Parathyroid adenoma (tissue), 2 donors: ENCODE measurements around the gene WDR81.
A peak's percentile ranks its signal among the peaks of the same experiment; 100 is the strongest.
"Not testable (repeated sequence)": the region's sequence is repeated elsewhere in the genome, so short reads cannot be mapped to it uniquely, and the experiment has no call there.

Experiments used
- H2AFZ ChIP-seq: fragments of 300-600 bp; sonication (generic); one replicate; pipeline ENCODE4 v1.7.0; 2017; ENCODE audit warnings: antibody characterized with exemption, mild to moderate bottlenecking
- H3K27ac ChIP-seq: fragments of 300-600 bp; sonication (generic); one replicate; pipeline ENCODE4 v1.7.0; 2017
- H3K27me3 ChIP-seq: fragments of 300-600 bp; sonication (generic); one replicate; pipeline ENCODE4 v1.7.0; 2017; ENCODE audit warnings: low read length; ENCODE audit not compliant: control insufficient read depth, insufficient read depth
- H3K36me3 ChIP-seq: fragments of 300-600 bp; sonication (generic); one replicate; pipeline ENCODE4 v1.7.0; 2017; ENCODE audit warnings: low read length; ENCODE audit not compliant: control insufficient read depth, insufficient read depth
- H3K4me1 ChIP-seq: fragments of 300-600 bp; sonication (generic); one replicate; pipeline ENCODE4 v1.7.0; 2017; ENCODE audit warnings: control low read depth
- H3K4me2 ChIP-seq: fragments of 300-600 bp; sonication (generic); one replicate; pipeline ENCODE4 v1.7.0; 2017; ENCODE audit warnings: low read length
- H3K4me3 ChIP-seq: fragments of 300-600 bp; sonication (generic); one replicate; pipeline ENCODE4 v1.7.0; 2017; ENCODE audit warnings: low read depth, low read length
- H3K79me2 ChIP-seq: fragments of 300-600 bp; sonication (generic); one replicate; pipeline ENCODE4 v1.7.0; 2017; ENCODE audit warnings: control low read depth
- H3K9ac ChIP-seq: fragments of 300-600 bp; sonication (generic); one replicate; pipeline ENCODE4 v1.7.0; 2017; ENCODE audit warnings: mild to moderate bottlenecking
- H3K9me3 ChIP-seq: fragments of 300-600 bp; sonication (generic); one replicate; pipeline ENCODE4 v1.7.0; 2017; ENCODE audit warnings: low read length; ENCODE audit not compliant: control insufficient read depth
- CTCF ChIP-seq: fragments of 300-600 bp; sonication (generic); IDR thresholded peaks from one replicate; pipeline ENCODE4 v1.7.0; 2017; ENCODE audit warnings: antibody characterized with exemption, mild to moderate bottlenecking
- donor health status: primary hyperparathyroidism.

The WDR81 gene

GRCh38 chr17:1767358-1767757, 42.9 kb downstream of the WDR81 start:
- no peaks in the 10 kb centered on the region for H3K4me1 ChIP-seq
- TF ChIP-seq CTCF: no peak
- H3K27ac ChIP-seq: no peak overlapping the region
- no peaks in the 10 kb centered on the region for H3K36me3 ChIP-seq
- no peaks in the 10 kb centered on the region for H3K9me3 ChIP-seq
- H3K79me2 ChIP-seq: no peaks in the 10 kb centered on the region
- no peak overlapping the region for H3K4me3 ChIP-seq
- H2AFZ ChIP-seq: no peak overlapping the region
- H3K9ac ChIP-seq: no peak overlapping the region
- H3K27me3 ChIP-seq: no peaks in the 10 kb centered on the region
- no peak overlapping the region for H3K4me2 ChIP-seq

DNA sequence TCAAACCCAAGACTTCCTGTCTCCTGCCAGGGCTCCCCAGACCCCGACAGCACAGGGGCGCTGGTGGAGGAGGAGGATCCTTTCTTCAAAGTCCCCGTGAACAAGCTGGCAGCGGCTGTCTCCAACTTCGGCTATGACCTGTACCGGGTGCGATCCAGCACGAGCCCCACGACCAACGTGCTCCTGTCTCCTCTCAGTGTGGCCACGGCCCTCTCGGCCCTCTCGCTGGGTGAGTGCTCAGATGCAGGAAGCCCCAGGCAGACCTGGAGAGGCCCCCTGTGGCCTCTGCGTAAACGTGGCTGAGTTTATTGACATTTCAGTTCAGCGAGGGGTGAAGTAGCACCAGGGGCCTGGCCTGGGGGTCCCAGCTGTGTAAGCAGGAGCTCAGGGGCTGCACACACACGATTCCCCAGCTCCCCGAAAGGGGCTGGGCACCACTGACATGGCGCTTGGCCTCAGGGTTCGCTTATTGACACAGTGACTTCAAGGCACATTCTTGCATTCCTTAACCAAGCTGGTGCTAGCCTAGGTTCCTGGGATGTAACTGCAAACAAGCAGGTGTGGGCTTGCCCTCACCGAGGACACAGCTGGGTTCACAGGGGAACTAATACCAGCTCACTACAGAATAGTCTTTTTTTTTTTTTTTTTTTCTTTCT, 45.4 kb downstream of the WDR81 start:
- Histone ChIP-seq H3K27me3 (no peaks in the 10 kb centered on the region), H3K4me3 (no peak overlapping the region), H3K9me3 (no peaks in the 10 kb centered on the region), H3K4me2 (no peak overlapping the region), H2AFZ (peak overlapping the region; percentile 30), H3K9ac (no peak overlapping the region), H3K4me1 (no peaks in the 10 kb centered on the region), H3K79me2 (no peaks in the 10 kb centered on the region), H3K36me3 (no peaks in the 10 kb centered on the region), H3K27ac (no peak overlapping the region)
- no peak for TF ChIP-seq CTCF

- H3K9me3 ChIP-seq, H2AFZ ChIP-seq, H3K79me2 ChIP-seq, H3K4me1 ChIP-seq, H3K27me3 ChIP-seq, H3K4me2 ChIP-seq, H3K27ac ChIP-seq, H3K4me3 ChIP-seq, H3K9ac ChIP-seq, H3K36me3 ChIP-seq: not testable (repeated sequence)
Observed at GRCh38 chr17:1773000-1773695, 48.6 kb downstream of the WDR81 start.

GRCh38 chr17:1773696-1774181, 49.2 kb downstream of the WDR81 start:
- no peak for TF ChIP-seq CTCF
- Histone ChIP-seq H3K79me2 (no peaks in the 10 kb centered on the region), H3K4me1 (no peaks in the 10 kb centered on the region), H3K27me3 (no peaks in the 10 kb centered on the region), H3K4me3 (no peak overlapping the region), H3K9me3 (no peaks in the 10 kb centered on the region), H3K4me2 (no peak overlapping the region), H2AFZ (no peak overlapping the region), H3K27ac (no peak overlapping the region), H3K9ac (no peak overlapping the region), H3K36me3 (no peaks in the 10 kb centered on the region)

GRCh38 chr17:1774390-1775176, 50.1 kb downstream of the WDR81 start:
- H3K4me3 ChIP-seq: no peak overlapping the region
- no peak overlapping the region for H3K9ac ChIP-seq
- no peaks in the 10 kb centered on the region for H3K9me3 ChIP-seq
- no peak overlapping the region for H2AFZ ChIP-seq
- H3K27ac ChIP-seq: no peak overlapping the region
- no peaks in the 10 kb centered on the region for H3K4me1 ChIP-seq
- no peak for TF ChIP-seq CTCF
- H3K79me2 ChIP-seq: no peaks in the 10 kb centered on the region
- no peaks in the 10 kb centered on the region for H3K27me3 ChIP-seq
- no peaks in the 10 kb centered on the region for H3K36me3 ChIP-seq
- no peak overlapping the region for H3K4me2 ChIP-seq
